GM12875 (cell line): ENCODE data around the gene GCSAML.

Source experiments
- H3K4me3 ChIP-seq: one replicate; pipeline ENCODE4 v1.5.1; 2011; ENCODE audit warnings: low read depth, low read length, control low read depth
- CTCF ChIP-seq: IDR thresholded peaks from 2 replicates; pipeline ENCODE4 v1.5.1; 2011; ENCODE audit warnings: low read depth, mild to moderate bottlenecking, control low read depth, inconsistent platforms, low read length, moderate library complexity, borderline replicate concordance; ENCODE audit not compliant: insufficient read depth

GCSAML gene

GRCh38 chr1:247613405-247613804, 64.5 kb downstream of the GCSAML start:
- no peak overlapping the region for H3K4me3 ChIP-seq
- TF ChIP-seq CTCF: no peak

- no peak for TF ChIP-seq CTCF
- H3K4me3 ChIP-seq: no peak overlapping the region
These were observed 65.7 kb downstream of the GCSAML start for GRCh38 chr1:247614625-247615024.
